Measurements from ENCODE around the gene MAPK6.
"Not testable (repeated sequence)": the region's sequence is repeated elsewhere in the genome, so short reads cannot be mapped to it uniquely, and the experiment has no call there.

Gene MAPK6

GRCh38 chr15:52042051-52042851 lies 23.2 kb downstream of the MAPK6 start:
- peak; percentile 86 for DNase-seq (ENCODE audit: low spot score)

GRCh38 chr15:52045795-52046298 lies 26.8 kb downstream of the MAPK6 start:
- peak; percentile 31 for DNase-seq (ENCODE audit: low spot score)

GRCh38 chr15:52046552-52046951 lies 27.5 kb downstream of the MAPK6 start:
- DNase-seq (ENCODE audit: low spot score) = peak; percentile 77

GRCh38 chr15:52050416-52050815 lies 31.4 kb downstream of the MAPK6 start:
- DNase-seq (ENCODE audit: low spot score) = no peak

DNA sequence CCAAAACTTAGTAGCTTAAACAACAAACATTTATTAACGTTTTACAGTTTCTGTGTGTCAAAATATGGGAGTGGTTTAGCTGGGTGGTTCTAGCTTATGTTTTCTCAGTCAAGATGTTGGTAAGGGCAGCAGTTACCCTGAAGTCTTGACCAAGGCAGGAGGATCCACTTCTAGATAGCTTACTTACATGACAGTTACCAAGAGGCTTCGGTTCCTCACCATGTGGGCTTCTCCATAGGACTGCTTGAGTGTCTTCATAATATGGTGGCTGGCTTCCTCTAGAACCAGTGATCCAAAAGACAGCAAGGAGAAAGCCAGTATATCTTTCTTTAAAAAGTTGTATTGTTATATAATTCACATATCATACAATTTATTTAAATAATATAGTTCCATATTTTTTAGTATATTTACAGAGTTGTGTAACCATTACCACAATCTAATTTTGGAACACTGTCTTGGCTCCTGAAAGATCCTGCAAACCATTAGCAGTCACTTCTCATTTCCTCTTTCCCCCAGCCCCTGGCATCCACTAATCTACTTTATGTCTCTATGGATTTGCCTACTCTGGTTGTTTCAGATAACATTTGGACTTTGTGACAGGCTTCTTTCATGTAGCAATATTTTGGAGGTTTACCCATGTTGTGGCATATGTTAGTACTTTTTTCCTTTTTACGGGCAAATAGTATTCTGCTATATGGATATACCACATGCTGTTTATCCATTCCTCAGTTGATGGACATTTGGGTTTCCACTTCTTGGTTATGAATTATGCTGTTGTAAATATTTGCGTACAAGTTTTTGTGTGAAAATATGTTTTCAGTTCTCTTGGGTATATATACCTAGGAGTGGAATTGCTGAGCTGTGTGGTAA lies 33.3 kb downstream of the MAPK6 start:
- DNase-seq (ENCODE audit: low spot score) = no peak

DNA sequence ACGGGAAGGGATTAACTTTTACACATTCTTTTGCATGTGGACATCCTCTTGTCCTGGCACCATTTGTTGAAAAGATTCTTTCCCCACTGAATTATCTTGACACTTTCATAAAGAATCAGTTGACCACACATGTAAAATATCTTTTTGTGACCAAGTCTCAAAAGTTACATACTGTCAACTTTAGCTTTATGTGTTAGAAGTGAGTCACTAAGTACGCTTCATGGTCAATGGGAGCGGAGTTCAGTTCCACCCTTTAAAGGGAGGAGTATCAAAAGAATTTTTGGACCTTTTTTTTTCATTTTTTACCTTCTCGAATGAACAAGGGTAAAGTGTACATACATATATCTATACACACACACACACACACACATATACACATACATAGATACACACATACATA lies 35.4 kb downstream of the MAPK6 start:
- DNase-seq (ENCODE audit: low spot score) = no peak

DNA sequence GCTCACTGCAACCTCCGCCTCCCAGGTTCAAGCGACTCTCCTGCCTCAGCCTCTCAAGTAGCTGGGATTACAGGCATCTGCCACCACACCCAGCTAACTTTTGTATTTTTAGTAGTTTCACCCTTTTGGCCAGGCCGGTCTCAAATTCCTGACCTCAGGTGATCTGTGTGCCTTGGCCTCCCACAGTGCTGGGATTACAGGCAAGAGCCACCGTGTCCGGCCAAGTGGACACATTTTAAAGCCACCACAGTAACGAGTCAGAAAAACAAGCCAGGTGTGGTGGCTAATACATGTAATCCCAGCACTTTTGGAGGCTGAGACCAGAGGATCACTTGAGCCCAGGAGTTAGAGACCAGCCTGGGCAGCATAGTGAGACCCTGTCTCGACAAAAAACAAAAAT lies 35.8 kb downstream of the MAPK6 start:
- not testable (repeated sequence) for DNase-seq (ENCODE audit: low spot score)

GRCh38 chr15:52056001-52056400 lies 37.0 kb downstream of the MAPK6 start:
- no peak for DNase-seq (ENCODE audit: low spot score)

DNA sequence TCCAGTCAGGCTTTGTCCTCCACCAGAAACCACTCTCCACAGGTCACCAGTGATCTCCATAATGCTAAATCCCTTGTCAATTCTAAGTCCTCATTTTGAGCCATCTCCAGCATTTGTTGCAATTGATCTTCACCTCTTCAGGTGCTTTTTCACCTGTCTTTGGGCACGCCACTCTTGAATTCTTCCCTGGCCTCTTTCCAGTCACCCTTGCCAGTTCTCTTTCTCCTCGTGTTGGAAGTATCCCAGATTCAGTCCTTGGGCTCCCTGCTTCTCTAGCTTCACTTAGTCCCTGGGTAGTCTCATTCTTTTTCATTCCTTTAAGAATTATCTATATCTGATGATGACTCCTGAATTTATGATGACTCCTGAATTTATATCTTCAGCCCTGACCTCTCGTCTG lies 37.5 kb downstream of the MAPK6 start:
- DNase-seq (ENCODE audit: low spot score) = no peak

DNA sequence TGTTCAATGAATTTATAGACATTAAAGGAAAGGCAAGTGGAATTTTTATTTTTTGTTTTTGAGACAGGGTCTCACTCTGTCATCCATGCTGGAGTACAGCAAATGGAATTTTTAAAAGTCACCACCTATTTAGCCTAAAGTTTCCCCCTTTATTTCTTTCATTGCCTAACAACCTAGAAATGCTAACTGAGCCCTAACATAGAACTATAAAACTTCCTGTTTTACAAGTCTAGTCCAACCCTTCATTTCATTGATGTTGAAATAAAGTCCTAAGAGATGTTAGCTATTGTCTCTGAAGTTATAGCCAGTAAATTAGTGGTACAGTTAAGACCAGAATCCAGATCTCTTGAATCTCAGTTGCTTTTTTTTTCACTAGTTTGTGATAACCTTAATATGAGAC lies 39.0 kb downstream of the MAPK6 start:
- DNase-seq (ENCODE audit: low spot score) = no peak

DNA sequence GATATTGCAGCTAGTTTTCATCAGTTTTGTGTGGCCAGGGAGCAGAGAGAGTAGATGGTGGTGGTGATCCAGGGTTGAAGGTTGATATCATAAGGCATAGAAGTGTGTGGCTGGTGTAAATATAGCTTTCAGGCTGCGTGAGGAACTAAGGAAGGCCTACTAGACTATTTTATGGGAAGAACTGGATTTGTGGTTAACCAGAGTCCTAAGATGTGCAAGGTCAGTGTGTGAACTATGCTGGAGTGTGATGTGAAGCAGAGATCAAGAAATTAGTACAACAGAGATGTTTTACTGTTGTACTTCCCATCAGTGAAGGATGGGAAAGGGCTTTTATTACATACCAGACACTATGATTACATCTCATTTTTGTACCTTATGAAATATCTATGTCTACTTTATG lies 41.5 kb downstream of the MAPK6 start:
- DNase-seq (ENCODE audit: low spot score) = no peak

DNA sequence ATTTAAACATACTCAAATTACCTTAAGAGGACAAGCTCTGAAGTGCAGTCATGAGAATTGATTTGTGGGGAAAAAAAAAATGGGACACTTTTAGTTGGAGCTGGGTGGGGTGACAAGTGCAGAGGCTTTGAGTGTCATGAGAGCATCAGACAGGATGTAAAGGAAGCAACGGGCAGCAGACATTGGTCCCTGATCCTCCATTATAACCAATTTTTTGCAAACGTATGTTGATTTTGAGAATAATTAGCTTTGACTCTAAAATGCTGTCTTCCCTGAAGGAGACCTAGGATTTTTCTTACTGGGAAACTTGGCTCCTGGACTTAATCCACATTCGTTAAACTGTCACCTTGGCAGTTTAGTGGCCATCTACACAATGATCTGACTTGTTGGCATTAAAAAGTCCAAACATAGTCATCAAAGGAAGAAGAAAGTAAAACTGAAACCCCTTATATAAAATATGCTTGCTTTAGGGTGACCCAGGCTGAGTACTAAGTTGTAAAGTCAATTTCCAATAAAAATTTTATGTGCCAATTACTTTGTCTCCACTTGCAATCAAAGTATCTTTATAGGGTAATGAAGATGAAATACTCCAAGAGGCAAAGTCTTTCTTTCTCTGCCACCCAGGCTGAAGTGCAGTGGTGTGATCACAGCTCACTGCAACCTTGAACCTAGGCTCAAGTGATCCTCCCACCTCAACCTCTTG lies 48.0 kb downstream of the MAPK6 start:
- no peak for DNase-seq (ENCODE audit: low spot score)

DNA sequence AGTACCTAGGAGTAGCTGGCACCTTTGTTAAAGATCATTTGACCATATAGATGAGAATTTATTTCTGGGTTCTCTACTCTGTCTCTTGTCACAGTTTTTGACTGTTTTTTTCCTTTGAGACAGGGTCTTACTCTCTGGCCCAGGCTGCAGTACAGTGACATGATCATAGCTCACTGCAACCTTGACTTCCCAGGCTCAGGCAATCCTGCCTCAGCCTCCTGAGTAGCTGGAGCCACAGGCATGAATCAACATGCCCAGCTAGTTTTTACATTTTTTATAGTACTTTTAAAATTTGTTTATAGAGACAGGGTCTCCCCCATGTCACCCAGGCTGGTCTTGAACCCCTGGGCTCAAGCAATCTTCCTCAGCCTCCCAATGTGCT lies 48.5 kb downstream of the MAPK6 start:
- no peak for DNase-seq (ENCODE audit: low spot score)

- DNase-seq (ENCODE audit: low spot score) = no peak
Measured at GRCh38 chr15:52068004-52068615, 49.1 kb downstream of the MAPK6 start.

- no peak for DNase-seq (ENCODE audit: low spot score)
Measured at GRCh38 chr15:52069559-52069958, 50.5 kb downstream of the MAPK6 start.

- DNase-seq (ENCODE audit: low spot score) = no peak
Measured at GRCh38 chr15:52071570-52071969, 52.6 kb downstream of the MAPK6 start.

- DNase-seq (ENCODE audit: low spot score) = no peak
Measured at GRCh38 chr15:52076889-52077781, 58.1 kb downstream of the MAPK6 start.

DNA sequence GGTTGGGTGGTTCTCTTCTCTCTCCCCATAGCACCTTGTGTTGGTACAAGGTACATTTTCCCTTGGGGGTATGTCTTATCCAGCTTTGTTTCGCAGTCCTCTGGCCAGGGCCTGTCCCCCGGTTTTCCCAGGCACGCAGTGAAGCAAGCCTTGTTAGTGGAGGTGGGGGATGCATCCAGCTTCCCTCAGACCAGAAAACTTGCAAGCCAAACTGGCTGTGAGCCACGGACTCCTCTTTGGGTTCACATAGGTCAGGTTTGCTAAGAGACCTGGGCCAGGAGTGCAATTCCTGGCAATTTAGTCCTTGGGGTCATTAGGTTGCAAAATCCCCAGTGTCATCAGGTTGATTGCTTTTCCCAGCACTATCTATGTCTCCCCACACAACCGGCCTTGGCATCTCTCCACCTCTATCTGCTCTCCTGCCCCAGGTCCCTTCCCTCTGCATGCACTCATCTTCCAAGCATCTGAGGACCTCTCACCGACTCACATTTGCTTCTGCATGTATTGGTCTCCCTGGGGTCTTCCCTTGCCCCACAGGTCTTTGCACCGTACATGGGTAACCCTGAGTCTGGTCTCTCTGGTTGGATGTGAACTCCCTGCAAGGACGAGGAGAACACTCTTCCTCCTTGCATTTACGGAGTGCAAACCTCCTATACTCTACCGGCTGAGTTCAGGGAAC lies 59.3 kb downstream of the MAPK6 start:
- DNase-seq (ENCODE audit: low spot score) = no peak

DNA sequence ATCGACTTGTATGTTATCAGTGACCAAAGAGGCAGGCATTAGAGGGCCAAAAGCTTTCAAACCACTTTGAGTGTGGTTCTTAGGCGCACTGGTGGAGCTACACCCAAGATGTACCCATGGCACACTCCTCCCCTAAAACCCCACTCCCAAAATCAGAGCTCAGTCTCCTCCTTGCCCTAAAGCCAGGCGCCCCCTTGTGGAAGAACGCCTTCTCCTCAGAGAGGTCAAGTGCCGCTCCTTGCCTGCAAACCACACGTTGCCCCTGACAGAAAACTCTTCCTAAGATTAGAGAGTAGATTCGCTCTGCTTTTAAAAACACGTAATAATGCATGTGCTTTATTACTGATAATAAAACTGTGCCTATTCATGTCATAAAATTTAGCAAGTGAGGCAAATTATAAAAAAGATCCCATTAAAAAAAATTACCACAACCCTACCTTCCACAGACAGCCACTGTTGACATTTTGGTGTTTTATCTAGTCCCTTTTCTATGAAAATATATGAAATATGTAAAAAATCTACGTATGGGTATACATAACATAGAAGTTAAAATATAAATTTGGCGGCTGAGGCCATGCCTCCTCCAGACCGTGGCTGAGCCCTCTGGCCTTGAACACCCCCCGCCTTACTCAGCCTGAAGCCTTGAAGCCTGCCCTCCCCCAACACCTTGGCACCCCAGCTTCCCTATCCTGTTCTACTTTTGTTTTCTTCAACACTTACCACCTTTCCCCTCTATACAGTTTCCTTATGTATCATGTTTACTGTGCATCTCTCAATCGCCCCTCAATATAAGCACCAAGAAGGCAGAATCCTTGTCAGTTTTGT lies 60.1 kb downstream of the MAPK6 start:
- DNase-seq (ENCODE audit: low spot score) = peak; percentile 84
